CD1c-positive myeloid dendritic cell (primary cell): ENCODE measurements around the gene CCDC138.

Source experiments
- DNase-seq: peaks from one replicate; pipeline ENCODE4 v3.0.0-alpha.2; 2016; ENCODE audit errors: extremely low spot score

CCDC138 gene

DNA sequence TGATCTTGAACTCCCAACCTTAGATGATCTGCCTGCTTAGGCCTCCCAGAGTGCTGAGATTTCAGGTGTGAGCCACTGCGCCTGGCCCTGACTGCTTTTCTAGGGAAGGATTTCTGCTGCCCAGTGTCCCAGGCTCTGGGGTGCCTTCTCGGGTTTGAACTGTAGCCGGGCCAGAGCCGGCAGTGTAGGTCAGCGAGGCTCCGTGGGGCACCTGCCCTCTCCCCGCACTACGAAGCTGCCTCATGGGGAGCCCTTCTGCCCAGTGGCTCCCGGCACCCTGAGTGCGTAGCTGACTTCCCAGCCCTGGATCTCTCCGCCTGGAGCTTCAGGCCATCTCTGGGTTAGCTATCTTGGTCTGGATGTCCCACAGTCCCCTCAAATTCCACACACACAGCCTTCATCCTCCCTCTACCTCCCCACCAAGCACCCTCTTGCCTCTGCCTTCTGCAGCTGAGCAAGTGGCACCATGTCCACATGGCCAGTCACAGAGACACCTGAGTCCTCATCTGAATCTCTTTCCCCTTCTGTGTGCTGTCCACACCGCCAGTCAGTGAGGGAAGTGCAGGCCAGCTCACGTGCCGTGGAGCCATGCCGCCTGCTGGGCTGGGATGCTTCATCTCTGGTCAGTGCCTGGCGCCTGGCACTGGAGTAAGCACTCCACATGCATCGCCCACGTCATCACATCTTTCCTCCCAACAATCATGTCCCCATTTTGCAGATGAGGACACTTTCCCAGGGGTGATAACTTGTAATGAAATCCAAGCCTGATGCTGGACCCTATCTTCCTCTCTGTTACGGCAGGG, 133.2 kb downstream of the CCDC138 start:
- no peak for DNase-seq

DNA sequence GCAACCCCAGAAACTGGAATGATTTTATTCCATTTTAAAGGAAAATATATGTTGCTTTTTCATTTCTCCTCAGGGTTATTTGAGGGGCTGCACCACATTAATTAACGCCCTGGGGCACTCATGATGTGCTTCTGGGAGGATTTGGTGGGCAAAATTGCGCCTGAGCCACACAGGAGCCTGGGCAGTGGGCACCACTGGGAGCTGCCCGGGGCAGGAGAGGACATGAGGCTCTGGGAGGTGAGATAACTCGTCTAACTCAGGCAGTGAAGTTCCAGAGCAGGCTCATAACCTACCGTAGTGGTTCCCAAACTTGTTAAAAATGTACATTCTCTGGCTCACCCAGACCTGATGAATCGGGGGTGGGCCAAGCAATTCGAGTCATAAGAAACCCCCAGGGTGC, 134.1 kb downstream of the CCDC138 start:
- DNase-seq = no peak

DNA sequence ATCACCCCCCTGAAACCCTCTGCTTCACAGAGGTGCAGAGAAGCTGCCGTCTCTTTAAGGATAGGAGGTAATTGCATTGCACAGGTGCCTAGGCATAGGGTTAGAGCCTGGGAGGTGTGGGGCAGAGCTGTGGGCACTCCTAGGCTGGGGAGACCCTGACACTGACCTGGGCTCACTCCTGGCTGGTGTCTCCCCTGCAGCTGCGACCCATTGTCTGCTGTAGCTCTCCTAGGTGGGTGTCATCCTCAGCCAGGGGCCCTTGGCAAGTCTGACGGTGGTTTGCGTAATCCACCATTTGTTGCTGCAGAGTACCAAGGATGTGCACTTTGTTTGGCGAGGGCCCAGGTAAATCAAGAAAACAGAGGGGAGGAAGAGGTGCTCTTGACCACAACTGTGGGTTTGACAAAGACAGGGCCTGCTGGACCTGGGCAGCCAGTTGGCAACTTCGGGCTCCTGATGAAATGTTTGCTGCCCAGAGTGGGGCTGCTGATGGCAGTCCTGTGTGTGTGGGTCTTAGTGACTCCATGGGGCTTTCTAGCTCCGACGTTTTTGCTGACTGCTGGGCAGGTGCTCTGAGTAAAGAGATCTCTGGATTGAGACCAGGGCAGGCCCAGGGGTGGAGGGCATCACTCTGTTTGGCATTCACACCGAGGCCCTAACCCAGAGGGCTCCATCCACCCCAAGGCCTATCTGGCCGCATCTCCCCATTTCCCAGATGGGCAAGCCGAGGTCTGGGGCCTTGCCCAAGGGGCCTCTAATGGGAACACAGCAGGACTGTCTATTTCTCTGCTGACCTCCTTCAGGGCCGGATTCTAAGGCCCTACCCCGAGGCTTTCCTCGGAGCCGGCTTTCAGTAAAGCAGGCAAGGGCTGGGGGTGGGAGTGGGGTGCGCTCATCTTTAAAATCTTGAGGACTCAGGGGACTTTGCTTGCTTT, 134.8 kb downstream of the CCDC138 start:
- no peak for DNase-seq

DNA sequence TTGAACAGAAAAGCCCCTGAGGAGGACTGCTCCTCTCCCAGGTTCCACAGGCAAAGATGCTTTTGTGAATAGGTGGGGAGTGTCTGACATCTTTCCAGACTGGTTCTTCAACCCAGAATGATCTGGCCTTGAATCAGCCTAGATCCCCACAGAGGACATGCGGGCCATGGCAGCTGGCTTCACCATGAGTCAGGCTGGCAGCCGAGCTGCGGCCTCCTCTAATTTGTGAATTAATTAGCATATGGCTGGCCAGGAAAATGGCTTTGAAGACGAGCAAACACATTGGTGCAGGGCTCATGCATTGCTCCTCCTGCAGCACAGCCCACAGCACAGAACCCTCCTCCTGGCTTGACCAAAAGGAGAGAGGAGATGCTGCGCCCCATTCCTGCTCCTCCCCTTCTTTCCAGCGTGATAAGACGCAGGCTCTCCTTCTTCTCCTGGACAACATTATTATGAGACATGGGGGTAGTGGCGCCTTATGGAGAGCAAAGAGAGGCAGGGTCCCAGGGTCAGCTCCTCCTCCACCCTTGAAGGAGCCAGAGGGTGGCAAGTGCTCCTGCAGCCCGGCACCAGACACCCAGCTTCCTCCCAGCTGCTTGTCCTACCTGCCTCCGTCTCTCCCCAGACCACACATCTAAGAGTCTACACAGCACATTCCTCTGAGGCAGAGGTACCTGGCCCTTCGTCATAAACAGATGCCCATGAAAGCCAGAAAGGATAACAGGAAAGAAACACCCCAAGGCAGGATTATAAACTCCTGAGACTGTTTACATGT, 135.8 kb downstream of the CCDC138 start:
- DNase-seq = no peak

DNA sequence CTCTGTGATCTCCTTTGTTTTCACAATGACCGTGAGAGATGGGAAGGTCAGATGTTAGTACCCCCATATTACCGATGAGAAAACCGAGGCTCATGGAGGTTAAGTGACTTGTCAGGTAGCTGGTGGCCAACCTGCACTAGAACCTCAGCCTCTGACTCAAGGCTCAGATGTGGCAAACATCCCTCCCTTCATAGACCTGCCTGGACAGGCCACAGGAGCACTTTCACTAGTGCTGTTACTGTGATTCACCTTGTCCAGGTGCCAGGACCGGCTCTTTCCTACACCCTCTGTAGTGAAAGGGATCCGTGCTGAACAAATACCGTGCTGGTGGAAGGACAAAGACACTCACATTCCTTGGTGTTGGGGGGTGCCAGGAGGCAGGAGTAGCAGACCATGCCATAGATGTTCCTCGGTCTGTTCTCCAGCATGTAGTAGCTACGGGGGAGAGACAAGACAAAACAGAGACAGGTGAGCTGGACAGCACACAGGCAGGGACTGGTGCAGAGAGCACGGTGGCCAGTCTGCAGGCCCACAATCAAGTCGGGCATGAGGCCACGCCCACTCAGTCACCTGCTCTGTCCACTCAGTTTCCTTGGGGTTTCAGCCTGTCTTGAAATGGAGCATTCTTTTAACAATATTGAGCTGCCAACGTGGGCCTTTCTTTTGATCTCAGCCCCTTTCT, 136.6 kb downstream of the CCDC138 start:
- DNase-seq = no peak

DNA sequence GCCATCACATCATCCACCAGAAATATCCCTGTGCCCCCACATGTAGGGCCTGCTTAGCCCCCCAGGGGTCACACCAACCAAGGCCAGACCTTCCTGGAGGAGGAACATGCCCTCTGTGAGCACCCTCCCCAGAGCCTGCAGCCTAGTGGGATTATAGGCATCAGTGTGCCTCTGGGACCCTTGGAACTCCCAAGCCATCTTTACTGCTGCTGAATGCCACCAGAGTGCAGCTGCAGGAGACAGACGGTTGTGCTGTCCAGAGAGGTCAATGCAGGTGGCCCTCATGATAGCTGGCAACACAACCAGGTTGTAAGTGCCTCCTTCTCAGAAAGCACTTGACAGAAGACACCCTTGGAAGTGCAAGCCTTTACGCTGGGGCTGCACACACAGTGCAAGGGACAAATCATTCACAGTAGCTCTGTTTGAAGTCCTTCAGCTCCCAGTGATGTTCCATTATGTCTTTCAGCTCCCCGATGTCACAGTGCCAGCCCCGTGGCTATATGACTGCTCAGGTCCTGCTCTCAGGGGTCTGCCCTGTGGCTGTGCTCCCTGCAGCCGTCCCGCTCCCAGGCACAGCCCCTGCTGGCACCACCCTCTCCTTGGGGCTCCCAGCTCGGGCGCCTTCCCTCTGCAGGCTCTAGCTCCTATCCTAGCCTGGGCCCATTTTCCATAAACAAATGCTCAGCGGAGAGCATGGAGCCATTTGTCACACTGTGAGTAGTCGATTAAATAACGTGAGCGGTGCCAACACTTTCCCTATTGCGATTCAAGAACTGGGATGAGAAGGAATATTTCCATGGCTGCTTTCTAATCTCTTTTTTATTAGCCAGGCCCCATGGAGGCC, 137.4 kb downstream of the CCDC138 start:
- no peak for DNase-seq

DNA sequence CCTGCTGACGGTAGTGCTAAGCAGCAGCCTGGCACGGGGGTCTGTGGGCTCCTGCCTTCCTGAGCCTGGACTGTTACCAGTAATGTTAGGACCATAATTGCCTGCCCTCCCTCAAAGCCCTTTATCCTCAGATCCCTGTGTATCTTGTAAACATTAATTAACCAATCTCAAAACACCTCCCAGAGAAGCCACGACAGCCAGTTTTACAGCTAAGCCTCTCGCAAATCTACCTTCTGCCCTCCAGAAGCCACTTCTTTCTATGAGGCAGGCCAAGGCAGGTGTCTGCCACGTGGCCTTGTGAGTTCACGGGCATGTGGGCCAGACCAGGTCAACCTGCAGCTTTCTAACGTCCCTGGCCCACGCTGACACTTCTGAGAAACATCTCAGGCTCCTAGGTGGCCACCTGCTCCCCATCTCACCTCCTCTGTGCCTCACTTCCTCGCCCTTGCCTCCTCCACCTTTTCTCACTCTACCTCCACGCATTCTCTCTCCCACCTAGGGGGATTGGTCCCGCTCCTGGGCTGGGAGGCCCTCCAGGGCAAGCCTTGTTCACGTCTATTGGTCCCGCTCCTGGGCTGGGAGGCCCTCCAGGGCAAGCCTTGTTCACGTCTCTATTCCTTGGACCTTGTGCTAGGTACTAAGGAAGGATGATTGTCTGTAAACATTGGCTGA, 138.1 kb downstream of the CCDC138 start:
- no peak for DNase-seq

DNA sequence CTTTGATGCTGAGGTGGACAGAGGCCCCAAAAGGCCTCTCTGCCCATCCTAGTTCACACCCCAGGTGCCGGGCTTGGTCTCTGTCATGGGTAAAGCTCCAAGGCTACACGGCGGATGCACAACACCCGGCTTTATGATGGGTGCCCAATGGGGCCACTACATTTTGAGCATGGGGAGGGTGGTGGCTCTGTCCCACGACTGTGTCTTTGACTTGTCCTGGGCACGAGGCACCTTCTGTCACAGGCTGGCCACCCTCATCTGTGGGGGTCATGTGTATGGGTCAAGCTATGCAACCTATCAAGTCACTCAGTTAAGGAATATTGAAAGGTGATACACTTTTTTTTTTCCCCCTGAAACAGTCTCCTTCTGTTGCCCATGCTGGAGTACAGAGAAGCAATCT, 138.7 kb downstream of the CCDC138 start:
- DNase-seq = no peak

DNA sequence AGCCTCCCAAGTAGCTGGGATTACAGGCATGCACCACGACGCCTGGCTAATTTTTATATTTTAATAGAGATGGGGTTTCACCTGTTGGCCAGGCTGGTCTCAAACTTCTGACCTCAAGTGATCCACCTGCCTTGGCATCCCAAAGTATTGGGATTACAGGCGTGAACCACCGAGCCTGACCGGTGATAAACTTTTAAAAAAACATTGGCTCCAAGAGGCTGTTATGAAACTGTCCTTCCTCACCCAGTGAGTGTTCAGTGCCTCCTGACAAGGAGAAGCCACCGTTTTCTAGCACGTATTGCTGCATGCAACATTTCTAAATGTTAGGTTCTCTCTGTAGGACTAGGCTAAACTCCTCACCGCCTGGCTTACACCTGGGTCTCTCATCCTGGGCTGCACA, 139.2 kb downstream of the CCDC138 start:
- DNase-seq = no peak
